Lower leg skin (tissue), 3 donors: Measurements from ENCODE around the gene CDKAL1.

Experiments used
- CTCF ChIP-seq, 3 donors: fragments of 450-650 bp; IDR thresholded peaks; one replicate each; pipeline ENCODE4 v1.5.1; 2016; ENCODE audit warnings: antibody characterized with exemption in 3 of 3, mild to moderate bottlenecking in 3 of 3, moderate library complexity in 2 of 3
- POLR2A ChIP-seq, 2 donors: fragments of 450-650 bp; IDR thresholded peaks; one replicate each; pipeline ENCODE4 v1.6.1; 2016 to 2017; ENCODE audit warnings: antibody characterized with exemption in 2 of 2, mild to moderate bottlenecking in 1 of 2, moderate library complexity in 1 of 2

DNA sequence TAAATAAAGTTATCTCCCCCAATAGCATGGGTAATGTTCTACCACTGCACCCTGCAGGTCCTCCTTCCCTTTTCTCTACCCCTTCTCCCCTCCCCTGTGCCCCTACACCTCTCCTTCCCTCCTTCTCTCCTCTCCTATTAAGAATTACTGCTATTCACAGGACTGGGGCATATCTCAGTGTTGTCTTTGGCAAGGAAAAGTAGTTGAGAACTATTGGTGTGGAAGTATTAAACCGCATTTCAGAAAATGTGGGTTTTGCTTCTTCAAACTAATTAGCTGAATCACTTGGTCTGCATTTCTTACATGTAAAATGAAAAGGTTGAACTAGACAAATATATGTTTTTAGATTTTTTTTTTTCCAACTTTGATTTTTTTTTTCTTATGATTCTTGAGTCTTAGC, 296.3 kb downstream of the CDKAL1 start:
- TF ChIP-seq CTCF (IDR thresholded peaks at IDR 0.05) = no peak
- no peak for TF ChIP-seq POLR2A (IDR thresholded peaks at IDR 0.05)
